Myocyte (in vitro differentiated cells): ENCODE results near the gene SMAP2. TPM values are rescaled to one million over a fixed set of nuclear protein-coding genes. Genes with fewer than 3 reads are reported as not detected.

Experiments
- total RNA-seq: library from RNA; depleted of rRNA; stranded (reverse); fragments of >200 nt; gene quantifications from 2 replicates; pipeline ENCODE4 v1.2.3, GENCODE V29; 2014

The SMAP2 gene
- total RNA-seq, 1 donor from 2014 or later = 15.8 TPM

Other genes with a start within 250 kb of the SMAP2 start
- gene RLF, start 212.3 kb upstream of the SMAP2 start, total RNA-seq = 20.8 and 22.9 TPM in 2 replicates
- gene TMCO2, start 125.8 kb upstream of the SMAP2 start, total RNA-seq = not detected in 2 replicates
- 52.2 and 67.8 TPM in 2 replicates for gene ZMPSTE24, start 115.5 kb upstream of the SMAP2 start, total RNA-seq
- gene COL9A2, start 56.4 kb upstream of the SMAP2 start, total RNA-seq = 0.24 and 0.94 TPM in 2 replicates
- 3.3 and 4.1 TPM in 2 replicates for gene ZFP69B, start 76.7 kb downstream of the SMAP2 start, total RNA-seq
- 1.8 and 2.4 TPM in 2 replicates for gene ZFP69, start 103.6 kb downstream of the SMAP2 start, total RNA-seq
- 4.8 and 9.5 TPM in 2 replicates for gene EXO5, start 135.0 kb downstream of the SMAP2 start, total RNA-seq
- 4.2 and 7.3 TPM in 2 replicates for gene ZNF684, start 157.9 kb downstream of the SMAP2 start, total RNA-seq